GM13976 (cell line): ENCODE data around the gene SH3D19.

Experiments
- DNase-seq: peaks from one replicate; pipeline ENCODE4 v3.0.0; 2012; ENCODE audit warnings: low spot score
- in situ Hi-C: fragments of 300-500 bp; cut with MboI; formaldehyde crosslinking; loops from one replicate; pipeline ENCODE4 v1.12.0; 2022; ENCODE audit warnings: low sequenced_read_pairs, mixed read lengths, inconsistent platforms; ENCODE audit not compliant: unreplicated experiment
- TF ChIP-seq, protein P1 (sequence below): IDR thresholded peaks from 2 replicates; pipeline ENCODE4 v1.5.1; 2012; ENCODE audit warnings: borderline replicate concordance, mild to moderate bottlenecking; ENCODE audit not compliant: insufficient read depth; ENCODE audit errors: extremely low read depth, missing control alignments, control extremely low read depth

The SH3D19 gene

DNA sequence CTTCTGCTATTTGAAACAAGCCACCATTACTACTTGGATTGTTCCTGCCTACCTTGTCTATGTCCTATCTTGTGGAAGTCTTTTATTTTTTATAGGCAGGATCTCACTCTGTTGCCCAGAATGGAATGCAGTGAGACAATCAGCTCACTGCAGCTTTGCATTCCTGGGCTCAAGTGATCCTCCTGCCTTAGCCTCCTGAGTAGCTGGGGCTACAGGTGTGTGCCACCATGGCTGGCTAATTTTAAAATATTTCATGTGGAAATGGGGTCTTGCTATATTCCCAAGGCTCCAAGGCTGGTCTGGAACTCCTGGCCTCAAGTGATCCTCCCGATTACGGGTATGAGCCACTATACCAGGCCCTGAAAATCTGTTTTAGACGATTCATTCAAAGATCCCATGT lies 218.3 kb downstream of the SH3D19 start:
- in situ Hi-C loops, result no loop called here
- no peak for DNase-seq
- TF ChIP-seq, protein P1, sequence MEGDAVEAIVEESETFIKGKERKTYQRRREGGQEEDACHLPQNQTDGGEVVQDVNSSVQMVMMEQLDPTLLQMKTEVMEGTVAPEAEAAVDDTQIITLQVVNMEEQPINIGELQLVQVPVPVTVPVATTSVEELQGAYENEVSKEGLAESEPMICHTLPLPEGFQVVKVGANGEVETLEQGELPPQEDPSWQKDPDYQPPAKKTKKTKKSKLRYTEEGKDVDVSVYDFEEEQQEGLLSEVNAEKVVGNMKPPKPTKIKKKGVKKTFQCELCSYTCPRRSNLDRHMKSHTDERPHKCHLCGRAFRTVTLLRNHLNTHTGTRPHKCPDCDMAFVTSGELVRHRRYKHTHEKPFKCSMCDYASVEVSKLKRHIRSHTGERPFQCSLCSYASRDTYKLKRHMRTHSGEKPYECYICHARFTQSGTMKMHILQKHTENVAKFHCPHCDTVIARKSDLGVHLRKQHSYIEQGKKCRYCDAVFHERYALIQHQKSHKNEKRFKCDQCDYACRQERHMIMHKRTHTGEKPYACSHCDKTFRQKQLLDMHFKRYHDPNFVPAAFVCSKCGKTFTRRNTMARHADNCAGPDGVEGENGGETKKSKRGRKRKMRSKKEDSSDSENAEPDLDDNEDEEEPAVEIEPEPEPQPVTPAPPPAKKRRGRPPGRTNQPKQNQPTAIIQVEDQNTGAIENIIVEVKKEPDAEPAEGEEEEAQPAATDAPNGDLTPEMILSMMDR, result no peak

GRCh38 chr4:151105454-151106032 lies 219.9 kb downstream of the SH3D19 start:
- TF ChIP-seq, protein P1, result no peak
- in situ Hi-C loops, result no loop called here
- DNase-seq, result no peak

GRCh38 chr4:151104621-151105020 lies 220.8 kb downstream of the SH3D19 start:
- no peak for DNase-seq
- TF ChIP-seq, protein P1, result no peak
- in situ Hi-C loops, result no loop called here

GRCh38 chr4:151103758-151104157 lies 221.6 kb downstream of the SH3D19 start:
- TF ChIP-seq, protein P1, result no peak
- no peak for DNase-seq
- in situ Hi-C loops, result no loop called here

- TF ChIP-seq, protein P1, result no peak
- in situ Hi-C loops, result no loop called here
- DNase-seq, result no peak
These were observed 224.9 kb downstream of the SH3D19 start for GRCh38 chr4:151100531-151100930.

- in situ Hi-C loops, result no loop called here
- TF ChIP-seq, protein P1, result no peak
- DNase-seq, result no peak
These were observed 225.4 kb downstream of the SH3D19 start for GRCh38 chr4:151099976-151100417.
